GM19193 (cell line): ENCODE data around the gene SEPHS2.

ENCODE experiments used
- POLR2A ChIP-seq: IDR thresholded peaks from 4 replicates; pipeline ENCODE4 v1.6.1; 2011; ENCODE audit not compliant: insufficient read depth, insufficient read length; ENCODE audit errors: extremely low read depth

Gene SEPHS2

DNA sequence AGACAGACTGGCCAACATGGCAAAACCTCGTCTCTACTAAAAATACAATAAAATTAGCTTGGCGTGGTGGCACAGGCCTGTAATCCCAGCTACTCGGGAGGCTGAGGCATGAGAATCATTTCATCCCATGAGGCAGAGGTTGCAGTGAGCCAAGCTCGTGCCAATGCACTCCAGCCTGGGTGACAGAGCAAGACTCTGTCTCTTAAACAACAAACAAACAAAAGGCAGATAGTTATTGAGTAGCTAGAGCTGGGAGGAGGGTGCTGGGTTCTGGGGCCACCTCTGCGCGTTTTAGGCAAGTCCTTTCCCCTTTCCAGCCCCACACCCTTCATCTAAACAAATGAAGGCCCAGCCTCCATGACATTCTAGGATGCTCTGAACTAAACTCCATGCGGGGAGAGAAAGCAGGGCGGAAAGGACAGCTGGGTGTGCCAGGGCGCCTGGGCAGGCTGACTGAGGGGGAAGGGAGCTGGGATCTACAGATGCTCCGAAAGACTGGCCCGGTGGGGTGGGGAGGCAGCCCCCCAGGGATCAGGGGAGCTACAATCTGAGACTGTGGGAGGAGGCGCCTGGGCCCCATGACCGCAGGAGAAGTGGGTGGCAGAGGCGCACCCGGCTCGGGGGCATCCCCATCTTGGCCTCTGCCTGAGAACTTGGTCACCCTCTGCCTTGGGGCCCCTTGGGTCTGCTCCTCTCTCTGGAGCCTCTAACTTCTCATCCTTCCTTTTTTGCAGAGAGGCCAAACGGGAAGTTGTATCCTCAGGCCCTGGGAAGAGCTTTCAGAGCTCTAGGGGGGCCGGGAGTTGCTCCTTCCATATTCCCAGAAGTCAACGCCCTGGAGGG, 27.8 kb upstream of the SEPHS2 start:
- no peak for TF ChIP-seq POLR2A

DNA sequence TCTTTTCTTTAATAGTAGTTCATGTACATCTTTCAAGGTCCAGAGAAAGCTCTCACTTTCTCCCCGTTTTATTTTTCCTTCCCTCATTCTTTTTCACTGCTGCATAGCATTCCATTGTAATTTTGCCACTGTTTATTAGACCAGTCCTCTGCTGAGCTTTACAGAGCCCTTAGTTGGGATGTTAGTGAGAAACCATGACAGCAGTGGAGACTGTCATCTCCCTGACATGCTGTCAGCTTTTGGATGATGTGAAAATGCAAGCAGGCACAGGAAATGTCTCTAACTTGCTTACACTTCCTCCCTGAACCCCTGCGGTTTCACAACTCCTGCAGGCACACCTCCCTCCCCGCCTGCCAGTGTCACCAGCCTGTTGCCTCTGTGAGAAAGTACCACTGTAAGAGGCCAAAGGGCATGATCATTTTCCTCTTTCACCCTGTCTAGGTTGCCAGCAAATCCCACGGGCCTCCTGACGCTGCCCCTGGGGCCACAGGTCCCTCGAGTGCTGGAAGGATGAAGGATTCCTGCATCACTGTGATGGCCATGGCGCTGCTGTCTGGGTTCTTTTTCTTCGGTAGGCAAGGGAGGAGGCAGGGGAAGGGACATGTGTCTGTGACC, 26.8 kb upstream of the SEPHS2 start, which contains the start of gene ITGAL:
Gene ITGAL, plus strand, starts transcription at position 415 of the 615 bp plus-strand sequence. Its CDS starts 96 bp downstream, at position 511.
- TF ChIP-seq POLR2A, result peak; percentile 62

DNA sequence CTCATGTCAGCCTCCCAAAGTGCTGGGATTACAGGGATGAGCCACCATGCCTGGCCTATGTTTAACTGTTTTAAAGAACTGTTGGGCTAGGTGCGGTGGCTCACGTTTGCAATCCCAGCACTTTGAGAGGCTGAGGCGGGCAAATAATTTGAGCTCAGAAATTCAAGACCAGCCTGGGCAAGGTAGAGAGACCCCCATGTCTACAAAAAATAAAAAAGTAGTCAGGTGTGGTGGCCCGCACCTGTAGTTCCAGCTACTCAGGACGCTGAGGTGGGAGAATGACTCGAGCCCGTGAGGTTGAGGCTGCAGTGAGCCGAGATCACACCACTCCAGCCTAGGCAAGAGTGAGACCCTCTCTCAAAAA, 24.9 kb upstream of the SEPHS2 start:
- TF ChIP-seq POLR2A, result no peak

DNA sequence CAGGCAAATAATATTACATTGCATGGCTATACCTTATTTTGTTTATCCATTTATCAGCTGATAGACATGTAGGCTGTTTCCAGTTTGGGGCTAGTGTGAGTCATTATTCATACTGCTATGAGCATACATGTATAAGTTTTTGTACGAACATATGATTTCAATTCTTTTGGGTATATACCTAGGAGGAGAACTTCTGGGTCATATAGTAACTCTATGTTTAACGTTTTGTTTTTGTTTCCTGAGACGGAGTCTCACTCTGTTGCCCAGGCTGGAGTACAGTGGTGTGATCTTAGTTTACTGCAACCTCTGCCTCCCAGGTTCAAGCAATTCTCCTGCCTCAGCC, 24.5 kb upstream of the SEPHS2 start:
- no peak for TF ChIP-seq POLR2A

DNA sequence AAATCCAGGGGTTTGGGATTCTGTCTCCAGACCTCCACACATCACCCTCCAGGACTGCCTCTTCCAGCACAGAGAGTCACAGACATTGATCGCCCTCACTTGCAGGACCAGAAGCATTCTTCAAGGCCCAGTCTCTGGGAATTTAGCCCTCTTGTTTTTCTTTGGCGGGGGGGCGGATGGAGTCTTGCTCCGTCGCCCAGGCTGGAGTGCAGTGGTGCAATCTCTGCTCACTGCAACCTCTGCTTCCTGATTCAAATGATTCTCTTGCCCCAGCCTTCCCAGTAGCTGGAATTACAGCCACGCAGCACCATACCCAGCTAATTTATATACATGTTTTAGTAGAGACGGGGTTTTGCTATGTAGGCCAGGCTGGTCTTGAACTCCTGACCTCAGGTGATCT, 18.4 kb upstream of the SEPHS2 start:
- no peak for TF ChIP-seq POLR2A

DNA sequence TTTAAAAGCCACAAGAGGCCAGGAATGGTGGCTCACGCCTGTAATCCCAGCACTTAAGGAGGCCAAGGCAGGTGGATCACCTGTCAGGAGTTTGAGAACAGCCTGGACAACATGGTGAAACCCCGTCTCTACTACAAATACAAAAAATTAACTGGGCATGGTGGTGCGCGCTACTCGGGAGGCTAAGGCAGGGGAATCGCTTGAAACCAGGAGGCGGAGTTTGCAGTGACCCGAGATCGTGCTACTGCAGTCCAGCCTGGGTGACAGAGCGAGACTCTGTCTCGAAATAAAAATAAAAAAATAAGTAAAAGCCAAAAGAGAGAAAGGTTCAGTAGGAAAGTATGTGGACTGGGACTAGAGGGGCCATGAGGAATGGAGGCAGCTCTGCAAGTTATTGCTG, 13.8 kb upstream of the SEPHS2 start:
- no peak for TF ChIP-seq POLR2A

DNA sequence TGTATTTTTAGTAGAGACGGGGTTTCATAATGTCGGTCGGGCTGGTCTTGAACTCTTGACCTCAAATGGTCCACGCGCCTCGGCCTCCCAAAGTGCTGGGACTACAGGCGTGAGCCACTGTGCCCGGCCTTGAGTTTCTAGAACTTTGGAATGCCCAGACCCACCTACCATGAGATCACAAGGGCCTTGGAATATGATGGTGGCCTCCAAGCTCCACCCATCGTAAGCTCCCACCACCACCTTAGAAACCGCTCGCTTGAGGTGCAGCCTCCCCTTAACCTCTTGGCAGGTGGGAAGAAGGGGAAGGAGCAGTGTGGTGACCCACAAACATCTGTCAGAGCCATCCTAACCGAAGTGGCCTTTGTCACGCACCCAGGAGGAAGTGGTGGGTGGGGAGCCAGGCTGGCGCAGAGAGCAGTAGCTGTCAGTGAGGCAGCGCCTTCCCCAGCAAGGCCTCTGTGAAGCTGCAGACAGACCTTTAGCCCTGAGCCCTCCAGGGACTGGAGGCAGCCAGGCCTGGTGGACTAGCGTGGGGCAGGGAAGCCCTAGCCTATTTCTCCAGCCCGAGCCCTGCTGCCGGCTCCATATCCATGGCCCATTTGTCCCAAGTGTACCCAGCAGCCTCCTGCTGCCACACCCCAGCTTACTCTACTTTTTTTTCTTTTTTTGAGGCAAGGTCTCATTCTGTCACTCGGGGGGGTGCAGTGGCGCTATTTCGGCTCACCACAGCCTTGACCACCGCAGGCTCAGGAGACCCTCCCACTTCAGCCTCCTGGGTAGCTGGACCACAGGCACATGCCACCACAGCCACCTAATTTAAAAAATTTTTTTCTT, 13.1 kb upstream of the SEPHS2 start:
- peak; percentile 85 for TF ChIP-seq POLR2A

DNA sequence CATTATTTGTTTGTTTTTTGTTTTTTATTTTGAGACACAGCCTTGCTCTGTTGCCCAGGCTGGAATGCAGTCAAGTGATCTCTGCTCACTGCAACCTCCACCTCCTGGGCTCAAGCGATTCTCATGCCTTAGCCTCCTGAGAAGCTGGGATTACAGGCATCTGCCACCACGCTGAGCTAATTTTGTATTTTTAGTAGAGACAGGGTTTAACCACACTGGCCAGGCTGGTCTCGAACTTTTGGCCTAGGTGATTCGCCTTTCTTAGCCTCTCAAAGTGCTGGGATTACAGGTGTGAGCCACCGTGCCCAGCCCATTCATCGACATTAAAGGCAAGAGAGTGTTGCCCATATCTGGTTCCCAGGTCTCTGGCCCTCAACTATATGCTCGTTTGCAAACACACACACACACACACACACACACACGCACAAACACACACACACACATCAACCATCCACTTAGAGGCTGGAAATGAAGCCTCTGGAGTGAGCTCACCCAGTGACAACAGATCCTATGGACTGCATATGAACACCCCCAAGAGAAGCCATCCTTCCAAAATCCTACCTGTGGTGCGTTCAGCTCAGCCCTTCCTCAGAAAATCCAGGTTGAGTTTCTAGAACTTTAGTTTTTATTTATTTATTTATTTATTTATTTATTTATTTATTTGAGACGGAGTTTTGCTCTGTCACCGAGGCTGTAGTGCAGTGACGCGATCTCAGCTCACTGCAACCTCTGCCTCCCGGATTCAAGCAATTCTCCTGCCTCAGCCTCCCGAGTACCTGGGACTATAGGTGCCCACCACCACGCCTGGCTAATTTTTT, 12.3 kb upstream of the SEPHS2 start:
- no peak for TF ChIP-seq POLR2A

DNA sequence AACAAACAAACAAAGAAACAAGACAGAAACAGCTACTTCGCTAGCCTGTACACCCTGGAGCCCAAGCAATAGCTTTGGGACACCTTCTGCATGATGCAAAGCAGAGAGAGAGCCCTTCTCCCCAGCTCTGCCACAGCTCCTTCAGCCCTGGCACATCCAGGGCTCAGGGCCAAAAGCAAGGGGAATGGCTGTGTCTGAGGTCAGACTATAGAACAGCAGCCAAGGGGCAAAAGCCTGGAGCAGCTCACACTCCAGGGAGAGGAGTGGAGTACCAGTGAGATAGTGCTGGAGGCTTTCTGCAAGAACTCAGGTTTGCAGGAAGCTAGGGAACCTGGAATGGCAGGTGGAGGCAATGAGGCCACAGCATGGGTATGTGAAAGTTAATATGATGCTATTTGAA, 11.6 kb upstream of the SEPHS2 start:
- no peak for TF ChIP-seq POLR2A

DNA sequence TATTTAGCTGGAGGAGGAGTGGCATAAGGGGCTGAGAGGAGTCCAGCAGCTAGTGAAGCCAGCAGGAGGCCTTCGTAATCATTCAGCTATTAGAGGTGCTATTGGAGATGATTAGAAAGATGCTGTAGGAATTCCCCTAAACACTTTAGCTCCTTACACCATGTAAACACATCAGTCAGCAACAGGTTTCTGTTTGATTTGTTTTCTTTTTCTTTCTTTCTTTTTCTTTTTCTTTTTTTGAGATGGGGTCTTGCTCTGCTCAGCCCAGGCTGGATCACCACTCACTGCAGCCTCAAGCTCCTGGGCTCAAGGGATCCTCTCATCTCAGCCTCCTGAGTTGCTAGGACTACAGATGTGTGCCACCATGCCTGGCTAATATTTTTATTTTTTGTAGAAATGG, 10.6 kb upstream of the SEPHS2 start:
- no peak for TF ChIP-seq POLR2A

DNA sequence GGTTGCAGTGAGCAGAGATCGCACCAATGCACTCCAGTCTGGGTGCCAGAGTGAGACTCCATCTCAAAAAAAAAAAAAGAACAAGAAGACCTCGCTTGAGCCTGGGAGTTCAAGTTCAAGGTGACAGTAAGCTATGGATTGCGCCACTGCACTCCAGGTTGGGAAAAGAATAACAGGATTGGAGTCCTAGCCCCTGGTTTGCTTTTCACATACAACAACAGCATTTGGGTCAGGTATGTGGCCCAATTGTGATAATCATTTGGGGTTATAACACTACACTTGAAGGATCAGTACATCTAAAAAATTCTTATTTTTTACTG, 3.4 kb upstream of the SEPHS2 start:
- TF ChIP-seq POLR2A, result no peak

DNA sequence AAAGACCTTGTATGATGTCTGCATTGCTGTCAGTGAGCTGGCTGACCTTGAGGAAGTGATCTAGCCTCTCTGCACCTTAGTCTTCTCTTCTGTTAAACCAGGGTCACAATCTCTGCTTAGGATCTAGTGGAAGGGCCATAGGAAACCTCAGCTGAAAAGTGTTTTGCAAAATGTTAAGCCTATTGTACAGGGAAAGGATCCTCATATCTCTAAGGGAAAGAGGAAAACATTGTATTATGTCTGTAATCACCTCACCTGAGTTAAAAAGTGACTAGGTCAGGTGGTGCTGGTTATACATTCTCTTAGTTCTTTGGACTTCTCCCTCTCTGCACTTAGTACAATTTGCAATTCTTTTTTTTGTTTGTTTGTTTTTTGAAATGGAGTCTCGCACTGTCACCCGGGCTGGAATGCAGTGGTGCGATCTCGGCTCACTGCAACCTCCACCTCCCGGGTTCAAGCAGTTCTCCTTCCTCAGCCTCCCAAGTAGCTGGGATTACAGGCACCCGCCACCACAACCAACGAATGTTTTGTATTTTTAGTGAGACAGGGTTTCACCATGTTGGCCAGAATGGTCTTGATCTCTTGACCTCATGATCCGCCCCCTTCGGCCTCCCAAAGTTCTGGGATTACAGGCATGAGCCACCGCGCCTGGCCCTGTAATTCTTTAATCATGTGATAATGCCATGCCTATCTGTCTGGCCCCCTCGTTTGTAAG, 2.0 kb upstream of the SEPHS2 start:
- no peak for TF ChIP-seq POLR2A

DNA sequence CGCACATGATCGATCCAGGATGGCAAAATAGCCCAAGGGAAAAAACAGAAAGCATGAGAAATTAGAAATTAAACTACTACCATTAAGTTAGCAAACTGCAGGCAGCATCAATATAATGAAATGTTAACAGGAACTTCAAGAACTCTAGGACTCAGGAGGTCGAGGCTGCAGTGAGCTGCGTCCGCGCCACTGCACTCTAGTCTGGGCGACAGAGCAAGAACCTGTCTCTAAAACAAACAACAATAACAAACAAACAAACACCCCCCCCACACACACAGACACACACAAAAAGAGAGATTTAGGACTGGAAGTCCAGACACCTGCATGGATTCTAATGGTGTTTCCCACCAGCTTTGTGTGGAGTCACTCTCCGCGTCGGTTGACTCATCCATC, 525 bp upstream of the SEPHS2 start:
- no peak for TF ChIP-seq POLR2A

DNA sequence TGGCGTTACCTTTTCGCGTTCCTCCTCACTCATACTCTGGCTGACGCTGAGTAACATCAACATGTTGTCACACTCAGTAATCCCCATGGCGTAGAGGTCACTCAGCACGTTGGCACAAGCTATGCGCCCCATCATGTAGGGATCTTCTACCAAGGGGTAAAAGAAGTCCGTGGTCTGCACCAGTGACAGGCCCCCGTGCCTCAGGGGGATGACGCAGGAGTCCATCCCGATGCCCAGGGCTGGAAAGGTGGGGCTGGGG, 596 bp downstream of the SEPHS2 start:
- TF ChIP-seq POLR2A, result no peak
